Renal pelvis (tissue), 12 donors: Measurements from ENCODE around the gene ZCWPW2. TPM values are rescaled to one million over a fixed set of nuclear protein-coding genes. Genes with fewer than 3 reads are reported as not detected.
A peak's percentile ranks its signal among the peaks of the same experiment; 100 is the strongest.

ENCODE experiments used
- DNase-seq: peaks from one replicate; pipeline ENCODE4 v3.0.0-alpha.2; 2013
- long read RNA-seq, 16 experiments: transcript quantifications; one replicate each; lab custom pipeline, GENCODE V29; 2026
- polyA plus RNA-seq, 3 donors: library from polyadenylated mRNA; unstranded; fragments of 120-200 nt; gene quantifications; one replicate each; pipeline ENCODE4 v1.2.1, GENCODE V29; 2013; ENCODE audit not compliant: insufficient read length in 3 of 3

The ZCWPW2 gene, protein sequence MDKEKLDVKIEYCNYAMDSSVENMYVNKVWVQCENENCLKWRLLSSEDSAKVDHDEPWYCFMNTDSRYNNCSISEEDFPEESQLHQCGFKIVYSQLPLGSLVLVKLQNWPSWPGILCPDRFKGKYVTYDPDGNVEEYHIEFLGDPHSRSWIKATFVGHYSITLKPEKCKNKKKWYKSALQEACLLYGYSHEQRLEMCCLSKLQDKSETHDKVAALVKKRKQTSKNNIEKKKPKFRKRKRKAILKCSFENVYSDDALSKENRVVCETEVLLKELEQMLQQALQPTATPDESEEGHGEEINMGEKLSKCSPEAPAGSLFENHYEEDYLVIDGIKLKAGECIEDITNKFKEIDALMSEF
- 1 to 10 TPM; 1.8 to 1.9 (median 1.8) TPM for polyA plus RNA-seq
- long read RNA-seq, donor 1 = 0 reads
- long read RNA-seq, donor 2 = 0 reads
- long read RNA-seq, donor 3 = 0 reads
- long read RNA-seq, donor 4 = 0 reads
- long read RNA-seq, donor 5 = 0 reads
- long read RNA-seq, donor 6 = 0 reads
- long read RNA-seq, donor 7 = 0 reads
- long read RNA-seq, donor 8 = 0 reads
- long read RNA-seq, donor 9 = 0 reads
- long read RNA-seq, donor 10 = 0 reads
- long read RNA-seq, donor 11 = 0 reads
- long read RNA-seq, donor 12 = 0 reads
- long read RNA-seq, donor 13 = 0 reads
- long read RNA-seq, donor 14 = 0 reads
- long read RNA-seq, donor 15 = 0 reads
- long read RNA-seq, donor 16 = 0 reads

DNA sequence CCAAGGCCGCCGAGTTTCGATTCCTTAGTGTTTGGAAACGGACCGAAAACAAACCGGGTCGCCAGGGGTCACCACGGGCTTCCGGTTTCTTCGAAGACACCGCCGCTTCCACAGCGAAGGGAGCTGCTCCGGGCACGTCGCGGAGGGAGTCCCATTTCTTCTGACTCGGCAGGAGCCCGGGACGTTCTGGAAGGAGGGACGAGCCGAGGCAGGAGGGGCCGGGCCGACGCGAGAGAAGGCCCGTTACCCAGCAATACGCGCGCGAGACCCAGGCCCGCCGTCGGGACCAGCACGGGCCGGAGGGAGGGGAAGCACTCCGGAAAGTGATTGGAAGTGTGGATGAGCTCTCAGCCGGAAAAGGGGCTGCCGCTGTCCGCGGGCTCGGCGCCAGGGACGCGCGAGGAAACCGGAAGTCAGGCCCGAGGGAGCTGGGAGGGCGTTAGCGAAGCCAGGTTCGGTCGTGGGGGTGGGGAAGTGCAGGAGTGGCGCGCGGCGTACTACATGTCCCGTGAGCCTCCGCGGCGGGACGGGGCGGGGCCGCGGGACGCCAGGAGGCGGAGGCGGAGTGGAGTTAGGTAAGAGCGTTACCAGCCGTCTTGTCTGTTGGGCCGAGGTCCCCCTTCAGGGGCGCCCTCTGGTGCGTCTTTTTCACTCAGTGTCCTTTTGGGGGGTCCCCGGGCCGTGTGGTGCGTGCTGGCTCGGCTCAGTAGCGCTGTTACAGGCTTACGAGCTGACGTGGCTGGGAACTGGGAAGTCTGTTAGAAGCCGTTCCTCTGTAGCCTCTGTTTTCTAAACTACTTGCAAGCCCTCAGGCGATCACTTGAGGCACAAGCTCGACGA is at the start of gene ZCWPW2, which contains the start of gene AZI2:
Gene ZCWPW2 (plus strand): TSS at position 93 of the 840 bp plus-strand sequence. CDS start 64,348 bp downstream, outside the sequence.
Gene AZI2 (minus strand): TSS at position 196 of the 840 bp plus-strand sequence. CDS start 8,207 bp downstream, outside the sequence.
- DNase-seq = peak; percentile 96

DNA sequence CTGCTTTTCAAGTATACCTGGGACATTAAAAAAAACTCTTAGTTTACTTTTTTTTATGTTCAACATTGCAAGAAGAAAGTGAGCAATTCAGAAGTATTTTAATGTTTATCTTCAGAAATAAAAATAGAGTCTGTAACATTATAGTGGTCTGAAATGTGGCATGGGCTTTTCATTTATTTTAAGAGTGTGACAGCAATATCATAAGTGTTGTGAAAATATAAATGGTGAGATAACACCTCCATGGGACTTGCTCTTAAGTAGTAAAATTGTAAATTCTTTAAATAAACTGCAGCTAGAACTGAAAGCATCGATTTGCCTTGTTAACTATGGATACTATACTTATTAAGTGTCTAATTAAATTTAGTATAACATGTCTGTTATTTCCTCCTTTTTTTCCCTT is 48.8 kb upstream of the ZCWPW2 start:
- no peak for DNase-seq

DNA sequence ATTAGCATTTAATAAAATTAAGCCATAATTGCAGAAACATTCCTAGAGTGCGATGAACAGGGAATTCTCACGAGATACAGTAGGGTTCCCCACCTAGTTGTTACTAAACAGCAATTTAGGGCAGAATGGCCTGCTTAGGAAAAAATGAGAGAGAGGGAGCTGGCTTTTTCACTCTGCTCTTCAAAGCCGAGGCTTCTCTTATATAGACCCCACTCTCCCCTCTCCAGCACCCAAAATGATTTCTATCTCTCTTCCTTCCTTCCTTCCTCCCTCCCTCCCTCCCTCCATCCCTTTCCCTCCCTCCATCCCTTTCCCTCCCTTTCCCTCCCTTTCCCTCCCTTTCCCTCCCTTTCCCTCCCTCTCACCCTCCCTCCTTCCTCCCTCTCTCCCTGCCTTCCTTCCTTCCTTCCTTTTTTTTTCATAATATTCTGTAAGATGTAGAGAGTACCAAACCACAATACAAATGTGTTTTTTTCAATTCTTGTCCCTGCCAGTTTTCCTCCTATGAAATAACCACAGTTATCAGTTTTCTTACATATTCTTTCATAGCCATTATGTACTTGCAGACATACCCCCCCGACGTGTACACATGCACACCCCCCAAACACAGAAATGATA is 48.1 kb upstream of the ZCWPW2 start:
- no peak for DNase-seq

DNA sequence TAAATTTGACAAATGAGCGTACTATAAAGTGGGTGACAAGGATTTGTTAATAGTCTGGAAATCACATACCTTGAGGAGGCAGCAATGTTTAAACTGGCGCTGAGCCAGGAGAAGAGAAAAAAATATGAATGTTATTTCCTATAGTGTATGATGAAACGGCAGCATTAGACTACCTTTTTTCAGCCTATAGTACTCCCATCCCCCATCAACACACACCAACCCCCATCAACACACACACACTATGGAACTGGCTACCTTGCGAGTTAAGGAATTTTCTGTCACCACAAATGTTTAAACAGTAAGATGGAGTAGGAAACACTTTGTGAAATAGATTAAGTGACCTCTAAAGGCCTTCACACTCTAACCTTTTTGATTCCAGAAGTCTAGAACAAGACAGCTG is 46.8 kb upstream of the ZCWPW2 start:
- DNase-seq = no peak

DNA sequence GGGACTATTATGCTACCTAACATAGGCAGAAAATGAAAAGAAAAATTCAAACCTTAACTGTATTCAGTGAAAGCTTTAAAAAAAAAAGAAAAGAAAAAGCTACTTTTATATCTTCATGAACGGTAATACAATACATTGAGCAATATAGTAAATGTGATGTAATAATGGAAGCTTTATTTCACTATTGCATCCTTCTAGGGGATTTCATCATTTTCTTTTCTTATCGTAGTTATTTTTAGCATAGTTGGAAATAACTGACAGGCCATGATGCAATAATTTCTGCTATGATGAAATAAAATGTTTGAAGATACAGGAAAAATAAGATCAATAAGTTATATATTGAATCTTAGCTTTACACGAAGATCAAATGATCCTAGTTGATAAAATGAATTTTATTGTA is 40.3 kb upstream of the ZCWPW2 start:
- DNase-seq = no peak

DNA sequence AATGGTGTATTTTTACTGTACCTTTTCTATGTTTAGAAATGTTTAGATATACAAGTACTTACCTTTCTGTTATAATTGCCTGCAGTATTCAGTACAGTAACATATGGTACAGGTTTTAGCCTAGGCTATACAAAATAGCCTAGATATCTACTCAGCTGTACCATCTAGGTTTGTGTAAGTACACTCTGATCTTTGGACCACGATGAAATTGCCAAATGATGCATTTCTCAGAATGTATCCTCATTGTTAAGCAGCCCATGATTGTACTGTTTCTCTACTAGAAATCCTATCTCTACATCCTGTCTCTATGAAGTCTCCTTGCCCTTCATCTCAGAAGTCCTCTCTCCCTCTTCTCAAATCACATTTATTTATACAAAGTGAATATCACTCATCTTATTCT is 32.8 kb upstream of the ZCWPW2 start:
- DNase-seq = no peak

DNA sequence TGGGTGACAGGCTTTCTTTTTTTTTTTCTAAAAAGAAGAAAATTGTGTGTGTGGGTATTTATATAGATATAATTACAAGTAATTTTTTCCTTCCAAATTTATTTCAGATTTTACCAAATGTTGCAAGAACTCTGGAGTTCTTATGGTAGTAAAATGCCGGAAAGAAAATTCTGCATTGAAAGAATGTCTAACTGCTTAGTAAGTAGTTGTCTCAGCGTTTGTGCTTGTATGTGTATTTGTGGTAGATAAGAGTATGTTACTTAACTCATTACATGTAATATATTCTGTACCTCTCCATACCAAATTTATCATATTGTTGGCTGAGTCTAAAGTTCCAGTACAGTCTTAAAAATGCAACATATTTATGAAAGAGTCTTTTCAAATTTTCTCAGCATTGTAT is 32.3 kb upstream of the ZCWPW2 start:
- DNase-seq = no peak

DNA sequence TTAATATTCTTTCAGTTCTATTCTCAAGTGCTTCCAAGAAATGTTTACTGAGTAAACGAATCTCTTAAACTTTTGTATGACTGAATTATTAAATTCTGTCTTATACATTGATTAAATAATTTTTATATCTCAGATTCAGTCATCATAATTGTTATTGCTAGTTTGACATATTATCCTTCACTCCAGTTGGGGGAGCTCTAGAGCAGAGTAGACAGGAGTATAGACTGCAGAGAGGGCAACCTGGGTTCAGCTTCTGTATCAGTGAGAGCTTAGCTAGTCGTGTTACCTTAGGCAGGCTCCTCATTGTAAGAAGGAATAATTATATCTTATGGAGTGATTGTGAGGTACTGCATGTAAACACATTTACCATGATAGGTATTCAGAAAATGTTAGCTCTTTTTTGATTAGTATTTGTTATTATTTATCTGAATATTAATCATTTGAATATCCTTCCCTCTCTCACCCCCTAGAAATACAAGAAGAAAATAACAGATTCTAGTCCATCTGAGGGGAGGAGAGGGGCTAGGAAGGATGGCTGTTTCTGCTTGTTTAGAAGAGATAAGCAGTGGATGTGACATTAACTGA is 31.0 kb upstream of the ZCWPW2 start:
- no peak for DNase-seq

DNA sequence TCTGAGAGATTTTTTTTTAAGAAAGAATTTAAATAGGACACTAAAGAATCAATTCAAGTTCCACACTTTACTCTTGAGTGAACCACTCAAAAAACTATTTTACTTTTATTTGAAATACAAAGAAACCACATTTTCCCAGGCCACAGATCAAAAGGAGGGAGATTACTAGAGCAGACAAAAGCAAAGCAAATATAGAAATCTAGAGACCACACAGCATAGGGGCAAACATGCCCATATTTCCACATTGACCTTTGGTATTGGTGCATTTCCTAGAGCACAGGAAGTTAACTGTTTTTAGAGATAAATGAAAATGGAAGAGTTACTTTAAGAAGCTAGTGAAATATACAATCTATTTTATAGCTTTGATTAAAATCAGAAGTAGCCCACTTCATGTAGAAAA is 27.5 kb upstream of the ZCWPW2 start:
- DNase-seq = no peak

DNA sequence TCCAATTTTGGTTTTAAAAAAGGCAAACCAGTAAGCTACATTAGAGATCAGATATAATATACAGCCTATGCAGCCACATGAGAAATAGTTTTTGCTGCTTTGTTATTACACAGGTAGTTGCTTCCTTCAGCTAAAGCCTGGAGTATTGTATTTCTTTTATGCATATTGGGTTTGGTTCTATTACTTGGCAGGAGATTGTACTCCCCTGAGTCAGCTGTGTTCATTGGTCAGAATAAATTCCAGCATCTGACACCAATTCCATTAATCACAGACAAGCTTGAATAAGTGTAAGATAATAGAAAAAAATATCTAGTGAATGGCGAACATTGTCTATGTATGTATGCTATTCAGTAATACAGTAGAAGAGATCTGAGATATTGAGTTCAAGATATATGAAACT is 26.1 kb upstream of the ZCWPW2 start:
- DNase-seq = no peak

DNA sequence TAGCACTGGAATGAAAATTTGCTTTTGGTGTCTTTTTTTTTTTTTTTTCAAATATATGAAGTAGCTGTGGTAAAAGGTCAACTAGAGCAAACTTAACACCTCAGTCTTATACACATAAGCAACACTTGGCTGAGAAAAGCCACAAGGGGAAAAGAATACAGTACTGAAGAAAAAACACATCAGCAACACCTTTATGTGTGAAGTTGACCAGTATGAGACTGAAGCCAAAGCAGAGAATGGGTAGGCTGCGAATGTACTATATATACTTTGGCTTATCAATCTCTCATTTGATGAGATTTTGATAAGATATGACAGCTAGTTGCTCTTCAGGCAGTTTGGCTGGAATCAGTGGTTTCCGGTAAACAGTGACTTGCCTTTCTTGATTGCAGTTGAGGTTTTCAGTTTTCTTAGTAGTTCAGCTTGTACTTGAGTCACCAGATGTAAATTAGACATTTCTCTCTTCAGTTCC is 22.0 kb upstream of the ZCWPW2 start:
- no peak for DNase-seq

DNA sequence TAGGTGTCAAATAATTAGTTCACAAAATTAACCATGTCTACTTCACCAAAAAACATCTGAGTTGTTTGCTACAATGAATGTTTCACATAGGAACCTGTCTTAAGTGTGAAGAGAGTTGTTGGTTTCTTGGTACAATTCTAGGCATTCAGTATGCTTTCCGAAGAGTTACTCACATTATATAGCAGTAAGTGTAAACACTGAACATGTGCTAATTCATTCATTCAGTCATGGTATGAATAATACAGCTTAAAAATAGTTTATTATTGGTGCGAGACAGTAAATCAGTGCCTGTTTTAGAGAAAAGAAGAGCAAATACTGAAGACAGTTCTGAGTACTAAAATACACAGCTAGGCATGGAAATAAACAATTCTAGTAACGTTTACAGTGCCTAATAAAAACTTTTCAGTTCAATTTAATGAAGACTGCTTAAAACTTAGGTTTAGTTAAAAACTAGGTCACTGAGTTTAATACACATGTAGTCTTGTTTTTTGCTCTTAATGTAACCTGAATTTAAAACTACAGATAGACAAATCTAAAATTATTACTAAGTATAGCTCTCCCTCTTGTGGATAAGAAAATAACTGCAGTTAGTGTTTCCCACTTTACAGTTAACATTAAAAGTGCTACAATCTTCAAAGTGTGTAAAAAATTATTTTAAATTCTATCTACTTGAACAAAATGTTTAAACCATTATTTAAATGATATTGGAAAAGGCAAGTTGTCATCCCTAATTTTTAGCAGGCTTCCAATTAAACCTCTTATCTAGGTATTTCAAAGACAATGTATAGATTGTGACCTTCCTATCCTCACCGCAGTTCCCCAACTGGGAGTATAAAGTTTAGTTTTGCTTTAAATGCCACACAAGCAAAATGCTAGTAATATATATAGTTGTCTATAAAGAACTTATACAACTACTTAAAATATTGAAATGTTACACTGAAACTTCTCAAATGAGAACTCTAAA is 20.1 kb upstream of the ZCWPW2 start:
- DNase-seq = peak; percentile 31

DNA sequence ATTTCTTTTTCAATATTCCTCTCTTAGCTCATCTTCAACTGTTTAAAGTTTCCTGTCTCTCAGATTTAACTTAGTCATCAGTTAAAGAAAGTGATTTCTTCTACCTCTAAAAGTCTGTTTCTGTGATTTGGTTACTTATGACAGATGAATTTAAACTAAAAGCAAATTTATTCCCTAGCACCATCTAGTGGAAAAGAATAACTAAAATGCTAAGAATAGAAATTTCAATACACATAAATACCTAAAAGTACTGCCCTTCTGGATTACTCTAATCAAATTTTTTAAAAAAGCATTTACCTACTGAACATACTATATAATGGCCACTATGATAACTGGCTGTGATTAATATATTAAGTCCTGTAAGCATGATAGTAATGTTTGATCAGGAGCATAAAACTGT is 14.0 kb upstream of the ZCWPW2 start:
- DNase-seq = no peak

DNA sequence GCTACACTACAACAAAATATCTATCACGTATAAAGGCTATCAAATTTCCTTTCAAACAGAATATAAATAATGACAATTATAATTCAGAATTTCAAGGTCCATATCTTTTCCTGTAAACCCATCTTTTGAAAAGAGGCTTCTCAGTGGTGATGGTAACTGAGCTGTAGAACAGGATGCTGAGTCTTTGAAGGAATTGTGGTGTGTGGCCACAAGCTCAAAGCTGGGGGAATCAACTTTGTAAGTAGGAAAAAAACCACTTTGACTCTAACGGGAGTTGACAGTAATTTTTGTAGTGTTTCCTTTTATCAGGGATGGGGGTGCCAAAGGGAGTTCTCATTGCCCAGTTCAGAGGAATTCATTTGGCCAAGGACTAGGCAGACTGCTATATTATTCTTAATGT is 13.3 kb upstream of the ZCWPW2 start:
- DNase-seq = no peak

DNA sequence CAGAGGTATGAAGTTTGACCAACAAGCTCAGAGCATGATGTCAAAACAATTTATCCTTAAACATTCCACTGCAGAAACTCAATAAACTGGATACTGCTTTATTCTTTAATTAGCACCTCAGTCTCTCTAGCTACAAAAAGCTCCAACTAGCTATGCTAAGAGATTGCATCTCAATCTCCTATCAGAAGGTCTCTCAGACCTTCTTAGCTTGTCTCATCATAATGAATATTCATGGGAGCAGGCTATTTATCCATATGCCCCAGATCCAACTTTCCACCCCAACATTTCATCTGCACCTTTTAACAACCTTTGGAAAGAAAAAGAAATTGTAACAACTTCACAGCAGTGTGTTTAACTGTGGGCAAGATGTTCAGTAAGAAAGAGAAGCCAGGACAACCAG is 11.3 kb upstream of the ZCWPW2 start:
- DNase-seq = no peak

DNA sequence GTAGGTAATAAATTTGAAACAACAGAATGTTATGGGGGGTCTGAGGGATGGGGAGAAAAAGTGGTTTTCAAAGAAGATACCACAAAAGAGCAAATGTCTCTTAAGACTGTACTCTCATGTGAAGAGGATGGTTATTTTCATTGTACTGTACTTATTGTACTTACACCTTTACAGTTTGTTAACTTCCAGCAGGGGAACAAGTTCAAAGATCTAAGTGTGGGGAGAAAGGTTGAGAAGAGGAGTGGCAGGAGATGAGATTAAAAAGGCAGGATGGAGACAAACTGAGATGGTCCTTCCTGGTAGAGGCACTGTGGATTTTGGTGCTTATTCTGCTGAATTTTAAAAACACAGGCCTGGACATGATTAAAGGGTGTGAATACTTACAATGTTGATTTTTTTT is 5.4 kb upstream of the ZCWPW2 start:
- no peak for DNase-seq

DNA sequence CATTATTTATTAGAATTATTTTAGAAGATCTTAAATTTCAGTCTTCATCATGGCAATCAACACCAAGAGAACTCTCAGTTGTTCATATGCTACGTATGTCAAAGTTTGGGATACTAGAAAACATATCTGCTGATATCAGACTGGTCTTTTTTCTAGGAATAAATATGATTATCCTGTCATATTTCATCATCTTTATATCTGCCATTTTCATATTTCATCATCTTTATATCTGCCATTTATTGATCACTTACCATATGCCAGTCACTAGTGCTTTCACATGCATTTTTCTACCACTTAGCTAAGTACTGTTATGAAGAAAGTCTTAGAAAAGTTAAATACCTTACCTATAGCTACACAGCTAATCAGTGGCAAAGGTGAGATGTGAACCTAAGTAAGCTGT is 2.8 kb upstream of the ZCWPW2 start:
- no peak for DNase-seq

DNA sequence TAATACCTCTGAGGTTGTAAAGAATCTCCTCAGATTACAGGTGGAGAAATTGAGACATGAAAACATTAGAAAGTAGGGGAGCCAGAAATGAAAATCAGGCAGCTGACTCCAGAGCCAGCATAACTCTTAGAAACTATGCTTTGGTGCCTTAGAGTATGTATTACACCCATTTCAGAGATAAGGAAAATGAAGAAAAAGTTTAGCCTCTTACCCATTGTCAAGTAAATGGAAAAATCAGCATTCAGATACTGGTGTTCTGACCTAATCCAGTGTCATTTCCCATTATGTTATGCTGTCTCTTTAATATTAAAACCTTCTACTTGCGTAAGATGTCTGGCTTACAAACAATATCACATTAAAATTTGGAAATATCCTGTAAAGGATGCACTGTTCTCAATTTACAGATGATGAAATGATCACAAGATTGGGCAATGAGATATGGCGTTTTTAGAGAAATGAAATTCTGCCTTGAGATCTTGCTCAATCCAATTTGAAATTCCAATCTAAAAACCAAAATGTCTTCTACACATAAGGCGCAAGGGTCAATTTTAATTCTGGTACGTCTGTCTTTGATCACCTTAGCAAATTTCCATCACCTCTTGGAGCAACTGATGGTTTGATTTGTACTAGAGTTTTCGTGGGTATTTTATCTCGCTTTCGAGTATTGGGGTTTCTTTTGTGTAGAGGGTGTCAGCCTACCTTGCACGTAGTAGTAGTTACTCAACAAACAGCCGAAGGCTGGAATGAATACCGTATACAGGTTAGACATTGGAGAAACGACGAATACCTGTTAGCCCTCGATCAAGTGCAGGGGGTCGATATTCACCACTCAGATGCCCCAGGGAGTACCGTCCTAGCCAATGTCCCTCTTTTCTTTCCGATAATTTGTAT is 902 bp upstream of the ZCWPW2 start:
- no peak for DNase-seq

DNA sequence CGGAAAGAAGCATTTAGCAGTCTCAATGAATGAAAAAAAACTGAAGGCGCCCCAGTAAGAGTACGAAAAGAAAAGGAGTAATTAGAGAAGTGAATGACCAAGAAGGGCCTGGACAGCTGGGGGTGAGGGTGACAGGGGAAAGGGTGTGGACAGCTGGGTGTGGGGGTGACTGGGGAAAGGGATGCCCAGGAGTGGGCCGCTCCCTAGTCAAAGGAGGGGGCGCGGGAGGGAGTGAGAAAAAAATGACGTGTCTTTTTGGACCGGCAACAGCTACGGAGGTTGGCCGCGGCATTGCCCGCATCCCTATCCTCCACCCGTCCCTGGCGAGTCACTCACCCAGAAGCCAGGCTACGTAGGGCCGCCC is 274 bp upstream of the ZCWPW2 start:
- no peak for DNase-seq
